Measurements from ENCODE around the gene HMCN2.

HMCN2 gene

DNA sequence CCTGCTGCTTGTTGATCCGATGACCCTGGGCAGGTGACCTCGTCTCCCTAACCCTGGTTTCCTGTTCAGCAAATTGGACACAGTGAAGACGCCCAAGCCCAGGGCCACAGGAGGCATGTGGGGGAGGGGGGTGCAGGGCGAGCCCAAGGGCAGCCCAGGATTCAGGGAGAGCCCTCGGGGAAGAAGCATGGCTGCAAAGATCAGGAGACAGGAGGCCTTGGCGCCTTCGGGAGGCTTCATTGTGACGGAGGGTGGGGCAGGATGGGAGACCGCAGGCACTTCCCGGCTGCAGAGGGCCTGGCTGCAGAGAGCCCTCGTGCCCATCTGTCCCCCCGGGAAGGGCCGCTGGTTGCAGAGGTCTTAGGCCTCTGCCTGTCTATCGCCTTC lies 185.4 kb downstream of the HMCN2 start:
- no peak for DNase-seq (ENCODE audit: low read depth in 2 of 2)

DNA sequence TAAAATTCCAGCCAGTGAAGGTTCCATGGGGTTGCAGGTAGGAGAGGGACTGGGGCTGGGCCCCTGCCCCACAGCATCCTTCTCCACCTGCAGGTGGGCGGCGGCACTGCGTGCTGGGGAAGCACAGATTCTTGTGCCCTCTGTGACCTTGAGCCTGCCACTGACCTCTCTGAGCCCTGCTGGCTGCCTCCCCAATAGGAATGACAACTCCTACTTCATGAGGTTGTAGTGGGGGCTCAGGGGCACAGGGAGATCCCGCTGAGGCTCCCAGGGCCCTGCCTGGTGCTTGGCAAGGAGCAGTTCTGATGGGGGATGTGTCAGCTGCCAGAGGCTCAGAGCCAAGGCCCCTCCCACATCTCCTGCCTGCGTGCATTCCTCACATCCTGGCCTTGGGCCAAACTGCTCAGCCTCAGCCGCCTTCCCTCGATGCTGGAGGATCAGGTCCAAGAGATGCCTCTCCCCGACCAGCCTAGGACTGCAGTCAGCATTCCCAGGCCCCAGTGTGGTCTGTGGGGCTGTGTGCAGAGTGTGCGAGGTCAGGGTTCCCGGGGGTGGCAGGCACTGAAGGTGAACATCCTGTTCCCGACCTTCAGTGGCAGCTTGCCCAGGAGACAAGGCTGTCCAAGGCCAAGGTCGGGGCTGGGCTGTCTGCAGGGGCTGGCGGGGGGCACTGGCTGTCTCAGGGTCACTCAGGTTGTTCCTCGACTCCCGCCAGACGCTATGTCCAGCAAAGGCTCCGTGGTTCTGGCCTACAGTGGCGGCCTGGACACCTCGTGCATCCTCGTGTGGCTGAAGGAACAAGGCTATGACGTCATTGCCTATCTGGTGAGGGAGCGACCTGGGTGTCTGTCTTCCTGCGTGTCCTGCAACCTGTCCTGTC lies 186.2 kb downstream of the HMCN2 start:
- DNase-seq (ENCODE audit: low read depth in 2 of 2) = no peak

DNA sequence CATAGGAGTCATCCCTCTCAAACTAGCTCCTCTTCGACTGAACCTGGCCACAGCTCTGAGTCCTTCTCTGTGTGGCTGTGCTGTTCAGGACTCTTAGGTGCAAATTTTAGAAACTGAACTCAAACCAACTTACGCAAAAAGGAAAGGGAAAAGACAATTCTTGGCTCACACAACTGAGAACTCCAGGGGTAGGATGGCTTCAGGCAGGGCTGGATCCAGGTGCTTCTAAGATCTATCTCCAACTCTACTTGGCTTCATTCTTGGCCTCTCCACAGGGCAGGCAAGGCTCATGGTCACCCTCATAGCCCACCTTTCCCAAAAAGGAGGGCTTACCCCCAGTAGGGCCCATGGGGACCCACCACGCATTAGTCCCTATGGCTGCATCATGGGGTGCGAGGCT lies 187.3 kb downstream of the HMCN2 start:
- DNase-seq (ENCODE audit: low read depth in 2 of 2) = no peak

DNA sequence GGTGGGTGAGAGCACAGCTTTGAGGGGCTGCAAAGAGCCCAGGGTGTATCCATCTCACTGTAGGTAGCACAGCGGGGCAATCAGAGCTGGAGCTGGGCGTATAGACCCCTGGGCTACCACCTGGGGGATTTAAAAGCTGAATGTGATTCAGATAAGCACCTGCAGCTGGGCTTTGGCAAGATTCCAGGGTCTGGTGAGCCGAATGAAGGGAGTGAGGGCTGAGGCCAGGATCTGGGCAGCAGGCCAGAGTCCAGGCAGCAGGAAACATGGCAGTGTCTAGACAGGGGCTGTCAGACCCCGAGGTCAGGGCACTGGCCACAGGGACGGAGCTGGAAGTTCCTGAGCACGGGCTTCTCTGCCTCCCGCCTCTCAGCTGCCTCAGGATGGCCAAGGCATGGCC lies 187.9 kb downstream of the HMCN2 start:
- no peak for DNase-seq (ENCODE audit: low read depth in 2 of 2)

DNA sequence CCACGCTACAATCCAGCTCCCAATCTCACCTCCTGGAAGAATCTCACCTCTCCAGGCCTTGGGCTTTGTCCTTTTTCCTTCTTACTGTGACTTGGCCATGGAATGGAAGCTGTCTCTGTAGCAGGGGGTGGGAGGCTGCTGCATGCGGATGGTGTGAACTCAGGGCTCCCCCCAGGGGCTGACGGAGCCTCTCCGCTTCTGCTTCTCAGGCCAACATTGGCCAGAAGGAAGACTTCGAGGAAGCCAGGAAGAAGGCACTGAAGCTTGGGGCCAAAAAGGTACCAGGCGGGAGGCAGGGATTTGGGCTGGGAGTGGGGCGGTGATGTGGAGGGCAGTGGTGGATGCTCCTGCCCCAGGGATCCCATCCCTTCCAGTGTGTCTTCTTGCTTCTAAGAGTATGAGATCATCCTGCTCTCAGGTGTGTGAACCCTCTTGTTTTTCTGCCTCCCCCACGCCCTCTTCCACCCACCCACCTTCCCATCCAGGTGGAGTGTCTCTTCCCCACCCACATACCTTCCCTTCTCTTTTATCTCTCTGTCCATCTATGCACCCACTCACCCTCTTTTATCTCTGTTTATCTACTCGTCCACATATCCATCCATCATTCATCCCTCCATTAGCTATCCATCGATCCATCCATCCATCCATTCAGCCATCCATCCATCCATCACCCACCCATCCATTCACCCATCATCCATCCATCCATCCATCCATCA lies 188.7 kb downstream of the HMCN2 start:
- no peak for DNase-seq (ENCODE audit: low read depth in 2 of 2)

DNA sequence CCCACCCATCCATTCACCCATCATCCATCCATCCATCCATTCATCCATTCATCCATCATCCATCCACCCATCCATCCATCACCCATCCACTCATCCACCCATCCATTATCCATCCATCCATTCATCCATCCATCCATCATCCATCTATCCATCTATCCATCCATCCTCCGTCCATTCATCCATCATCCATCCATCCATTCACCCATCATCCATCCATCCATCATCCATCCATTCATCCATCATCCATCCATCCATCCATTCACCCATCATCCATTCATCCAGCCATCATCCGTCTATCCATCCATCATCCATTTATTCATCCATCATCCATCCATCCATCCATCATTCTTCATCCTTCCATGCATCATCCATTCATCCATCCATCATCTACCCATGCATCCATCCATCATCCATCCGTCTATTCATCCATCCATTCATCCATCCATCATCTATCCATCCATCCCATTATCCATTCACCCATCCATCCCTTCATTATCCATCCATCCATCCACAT lies 189.3 kb downstream of the HMCN2 start:
- no peak for DNase-seq (ENCODE audit: low read depth in 2 of 2)

DNA sequence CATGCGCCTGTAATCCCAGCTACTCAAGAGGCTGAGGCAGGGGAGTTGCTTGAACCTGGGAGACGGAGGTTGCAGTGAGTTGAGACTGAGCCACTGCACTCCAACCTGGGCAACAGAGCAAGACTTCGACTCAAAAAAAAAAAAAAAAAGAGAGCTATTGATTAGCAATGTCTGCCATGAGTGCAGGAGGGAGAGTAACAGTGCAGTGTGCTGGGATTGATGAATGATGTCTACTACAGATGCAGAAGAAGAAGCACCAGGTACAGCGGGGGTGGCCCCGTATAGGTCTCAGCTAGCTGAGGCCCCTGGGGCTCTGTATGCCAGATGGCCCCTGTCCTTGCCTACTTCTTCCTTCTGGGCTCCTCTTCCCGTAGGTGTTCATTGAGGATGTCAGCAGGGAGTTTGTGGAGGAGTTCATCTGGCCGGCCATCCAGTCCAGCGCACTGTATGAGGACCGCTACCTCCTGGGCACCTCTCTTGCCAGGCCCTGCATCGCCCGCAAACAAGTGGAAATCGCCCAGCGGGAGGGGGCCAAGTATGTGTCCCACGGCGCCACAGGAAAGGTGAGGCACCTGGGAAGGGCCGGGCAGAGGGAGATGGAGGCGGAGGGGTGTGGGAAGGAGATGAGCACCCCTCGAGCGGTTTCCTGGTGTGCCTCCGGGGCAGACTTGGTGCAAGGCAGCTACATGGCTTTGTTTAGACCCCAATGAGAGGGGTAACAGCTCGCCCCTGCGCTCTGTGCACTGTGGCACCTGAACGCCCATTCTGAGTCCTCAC lies 192.7 kb downstream of the HMCN2 start:
- no peak for DNase-seq (ENCODE audit: low read depth in 2 of 2)

DNA sequence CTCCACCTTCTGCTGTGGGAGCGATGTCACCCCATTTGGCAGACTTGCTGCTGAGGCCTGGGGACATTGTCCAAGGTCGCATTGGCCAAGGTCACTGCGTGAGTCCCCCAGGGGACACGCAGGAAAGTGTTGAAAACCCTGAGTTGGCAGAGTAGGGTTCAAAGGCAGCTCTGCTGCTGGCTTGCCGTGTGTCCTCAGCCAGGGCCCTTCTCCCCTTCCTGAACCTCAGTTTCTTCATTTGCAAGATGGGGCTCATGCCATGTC lies 193.2 kb downstream of the HMCN2 start:
- DNase-seq (ENCODE audit: low read depth in 2 of 2) = no peak

DNA sequence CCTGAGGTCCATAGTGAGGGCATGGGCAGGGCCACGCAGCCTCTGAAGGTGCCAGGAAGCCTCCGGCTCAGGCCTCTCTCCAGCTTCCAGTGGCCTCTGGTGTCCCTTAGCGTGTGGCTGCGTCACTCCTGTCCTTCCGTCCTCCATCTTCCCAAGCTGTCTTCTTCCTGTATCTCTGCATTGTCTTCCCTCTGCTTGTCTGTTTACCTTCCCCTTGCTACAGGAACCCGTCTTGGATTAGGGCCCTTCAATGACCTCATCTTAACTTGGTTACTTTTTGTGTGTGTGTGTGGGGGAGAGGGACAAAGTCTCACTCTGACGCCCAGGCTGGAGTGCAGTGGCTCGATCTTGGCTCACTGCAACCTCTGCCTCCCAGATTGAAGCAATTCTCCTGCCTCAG lies 193.6 kb downstream of the HMCN2 start:
- DNase-seq (ENCODE audit: low read depth in 2 of 2) = no peak

DNA sequence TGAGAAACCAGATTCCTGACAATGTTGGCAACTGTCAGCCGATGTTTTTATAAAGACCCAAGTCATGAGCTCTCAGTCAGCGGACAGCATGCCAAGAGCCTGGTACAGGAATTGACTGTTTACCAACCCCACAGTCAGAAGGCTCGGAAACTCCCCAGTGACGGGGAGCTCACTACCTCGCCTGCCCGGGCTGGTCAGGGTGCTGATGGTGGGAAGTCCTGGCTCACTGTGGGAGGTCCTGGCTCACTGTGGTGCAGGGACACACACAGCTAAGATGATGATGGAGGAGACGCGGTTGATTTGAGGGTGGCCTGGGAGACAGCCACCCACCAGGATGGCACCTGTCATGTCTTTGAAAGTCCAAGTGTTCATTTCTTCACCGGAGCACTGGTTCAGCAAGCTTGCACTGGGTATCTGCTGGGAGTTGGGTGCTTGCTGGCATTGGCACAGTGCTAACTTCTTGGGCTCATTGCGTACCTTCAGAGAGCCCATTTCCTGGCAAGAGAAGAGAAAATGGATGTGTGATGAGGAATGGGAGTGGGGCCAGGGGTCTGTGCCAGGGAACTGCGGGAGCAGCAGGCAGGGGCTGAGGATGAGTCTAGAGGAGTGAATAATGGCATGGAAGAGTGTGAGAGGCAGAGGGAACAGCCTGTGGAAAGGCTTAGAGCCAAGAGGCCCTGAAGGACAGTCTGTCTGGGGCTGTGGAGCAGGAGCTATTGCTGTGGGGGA lies 194.5 kb downstream of the HMCN2 start:
- no peak for DNase-seq (ENCODE audit: low read depth in 2 of 2)

DNA sequence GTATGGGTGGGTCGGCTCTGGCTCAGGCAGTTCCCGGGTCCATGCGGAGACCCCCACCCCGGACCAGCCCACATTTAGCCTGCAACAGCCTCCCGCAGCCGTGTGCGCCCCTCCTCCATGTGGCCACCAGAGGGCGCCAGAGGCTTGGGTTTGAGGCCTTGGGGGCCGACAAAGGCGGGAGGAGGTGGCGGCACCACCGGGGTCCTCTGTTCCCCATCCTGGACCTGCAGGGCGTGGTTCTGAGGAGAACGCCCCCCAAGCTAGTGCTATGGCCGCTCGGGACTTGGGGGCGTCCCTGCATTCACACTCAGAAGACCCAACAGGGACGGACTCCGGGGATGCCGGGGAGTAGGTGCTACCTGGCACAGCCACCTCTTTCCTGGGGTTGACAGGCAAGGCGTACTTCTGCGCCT lies 195.7 kb downstream of the HMCN2 start:
- peak; percentile 33 to 66 for DNase-seq (ENCODE audit: low read depth in 2 of 2)

DNA sequence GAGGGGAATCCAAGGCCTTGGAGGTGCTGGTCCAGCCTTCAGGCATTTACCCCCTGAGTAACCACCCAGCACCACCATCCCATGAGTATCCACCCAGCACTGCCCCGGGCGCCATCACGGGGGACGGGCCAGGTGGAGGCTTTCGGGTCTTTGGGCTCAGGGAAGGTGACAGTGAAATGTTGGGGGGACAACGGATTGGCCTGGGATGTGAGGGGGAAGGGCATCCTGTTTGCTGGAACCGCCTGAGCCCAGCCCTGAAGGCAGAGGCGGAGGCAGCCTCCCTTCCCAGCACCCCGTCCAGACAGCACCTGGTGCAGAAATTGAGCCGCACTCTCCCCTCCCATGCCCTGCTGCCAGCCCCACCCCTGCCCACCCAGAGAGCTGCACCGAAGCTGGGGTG lies 196.2 kb downstream of the HMCN2 start:
- DNase-seq (ENCODE audit: low read depth in 2 of 2) = no peak

DNA sequence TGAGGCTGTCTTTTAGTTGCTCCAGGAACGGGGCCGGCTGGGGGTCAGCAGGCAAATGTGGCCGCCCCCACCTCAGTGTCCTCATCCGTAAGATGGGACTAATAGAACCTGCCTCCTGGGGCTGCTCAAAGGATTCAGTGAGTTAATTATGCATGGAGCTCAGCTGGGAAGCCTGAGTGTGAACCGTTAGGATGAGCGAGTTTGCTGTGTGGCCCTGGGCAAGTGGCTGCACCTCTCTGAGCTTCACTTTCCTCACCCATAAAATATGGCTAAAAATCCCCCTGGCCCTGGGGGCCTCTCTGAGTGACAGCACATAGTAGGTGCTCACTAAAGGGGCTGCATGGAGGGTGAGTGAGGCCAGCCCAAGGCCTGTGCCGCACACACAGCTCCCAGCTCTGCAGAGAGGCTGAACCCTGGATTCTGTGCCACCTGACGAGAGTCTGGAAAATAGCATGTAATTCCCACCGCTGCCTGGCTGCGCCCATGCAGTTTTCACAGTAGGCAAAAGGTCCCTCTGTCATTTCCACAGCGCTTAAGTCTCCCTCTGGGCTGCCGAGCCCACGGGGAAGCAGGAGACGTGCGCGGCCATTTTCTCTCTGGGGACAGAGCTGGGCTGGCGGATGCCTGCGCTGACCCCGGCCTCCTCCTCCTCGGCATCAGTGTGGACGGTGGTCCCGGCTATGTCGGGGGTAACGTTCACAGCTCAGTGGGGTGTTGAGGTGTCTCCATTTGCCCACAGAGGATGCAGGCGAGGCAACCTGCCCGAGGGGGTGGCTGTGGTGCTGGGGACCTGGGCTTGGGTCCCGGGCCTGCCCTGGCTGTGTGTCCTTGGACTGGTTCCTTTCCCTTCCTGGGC lies 197.4 kb downstream of the HMCN2 start:
- no peak for DNase-seq (ENCODE audit: low read depth in 2 of 2)

DNA sequence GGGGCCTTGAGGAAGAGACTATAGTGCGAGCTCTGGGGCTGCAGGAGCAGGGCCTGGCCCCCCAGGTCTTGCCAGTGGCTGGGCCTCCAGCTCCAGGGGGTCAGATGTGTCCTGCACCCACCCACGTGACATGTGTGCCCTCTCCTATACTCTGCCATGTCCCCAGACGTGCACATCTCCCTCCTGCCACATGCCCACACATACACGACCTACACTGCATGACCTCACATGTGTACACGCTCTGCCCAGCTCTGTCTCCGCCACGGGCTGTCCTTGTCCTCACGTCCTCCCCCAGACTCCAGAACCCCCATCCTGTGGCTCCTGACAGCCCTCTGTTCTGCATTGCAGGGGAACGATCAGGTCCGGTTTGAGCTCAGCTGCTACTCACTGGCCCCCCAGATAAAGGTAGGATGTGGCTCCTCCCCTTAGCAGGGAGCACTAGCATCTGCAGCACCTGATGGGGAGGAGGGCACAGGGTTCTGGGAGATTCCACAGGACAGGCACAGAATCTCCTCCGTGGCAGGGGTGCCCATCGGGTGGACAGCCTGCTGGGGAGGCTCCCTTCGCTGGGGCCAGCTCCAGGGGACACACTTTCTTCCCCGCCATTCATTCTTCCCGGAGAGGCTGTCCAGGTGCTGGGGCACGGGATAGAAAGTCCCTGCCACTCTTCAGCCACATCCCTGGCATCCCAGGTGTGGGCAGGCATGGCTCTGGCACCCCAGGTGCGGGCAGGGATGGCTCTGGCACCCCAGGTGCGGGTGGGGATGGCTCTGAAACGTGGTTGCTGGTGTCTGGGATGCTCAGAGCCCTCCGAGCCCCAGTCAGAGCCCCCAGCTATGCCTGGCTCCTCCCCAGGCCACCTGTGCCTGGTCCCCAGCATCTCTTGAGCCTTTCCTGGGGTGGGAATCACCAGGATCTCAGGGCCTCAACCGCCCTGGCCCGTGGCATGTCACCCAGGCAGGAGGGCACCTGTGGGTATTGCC lies 198.5 kb downstream of the HMCN2 start:
- no peak for DNase-seq (ENCODE audit: low read depth in 2 of 2)

DNA sequence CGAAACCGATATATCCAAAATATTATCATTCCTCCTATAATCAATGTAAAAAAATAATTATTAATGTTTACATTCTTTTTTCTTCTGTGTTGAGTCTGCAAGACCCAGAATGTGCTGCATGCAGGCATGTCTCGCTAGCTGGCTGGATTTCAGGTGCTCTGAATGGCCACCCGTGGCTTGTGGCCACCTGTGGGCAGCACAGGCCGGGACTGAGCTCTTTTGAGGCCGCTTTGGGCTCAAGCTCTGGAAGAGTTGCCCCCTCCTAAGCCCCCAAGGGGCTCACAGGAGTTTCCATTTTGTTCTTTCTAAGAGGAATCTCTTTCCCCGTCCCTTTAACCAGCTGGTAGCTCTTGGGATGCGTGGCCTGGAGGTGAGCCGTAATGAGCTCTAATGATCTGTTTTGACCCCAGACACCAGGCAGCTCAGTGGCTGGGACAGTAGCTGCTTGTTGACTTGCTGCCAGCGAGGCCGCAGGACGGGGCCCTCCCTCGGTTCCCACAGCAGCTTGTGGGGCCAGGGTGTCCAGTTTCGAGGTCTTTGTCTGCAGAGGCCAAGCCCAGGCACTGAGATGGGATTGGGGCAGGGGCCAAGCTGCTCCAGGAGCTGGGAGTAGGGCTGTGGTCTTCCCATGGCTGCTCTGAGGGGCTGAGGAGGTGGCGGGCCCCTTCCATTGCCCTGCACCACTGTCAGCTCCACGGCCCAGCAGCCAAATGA lies 200.0 kb downstream of the HMCN2 start:
- DNase-seq (ENCODE audit: low read depth in 2 of 2) = no peak

DNA sequence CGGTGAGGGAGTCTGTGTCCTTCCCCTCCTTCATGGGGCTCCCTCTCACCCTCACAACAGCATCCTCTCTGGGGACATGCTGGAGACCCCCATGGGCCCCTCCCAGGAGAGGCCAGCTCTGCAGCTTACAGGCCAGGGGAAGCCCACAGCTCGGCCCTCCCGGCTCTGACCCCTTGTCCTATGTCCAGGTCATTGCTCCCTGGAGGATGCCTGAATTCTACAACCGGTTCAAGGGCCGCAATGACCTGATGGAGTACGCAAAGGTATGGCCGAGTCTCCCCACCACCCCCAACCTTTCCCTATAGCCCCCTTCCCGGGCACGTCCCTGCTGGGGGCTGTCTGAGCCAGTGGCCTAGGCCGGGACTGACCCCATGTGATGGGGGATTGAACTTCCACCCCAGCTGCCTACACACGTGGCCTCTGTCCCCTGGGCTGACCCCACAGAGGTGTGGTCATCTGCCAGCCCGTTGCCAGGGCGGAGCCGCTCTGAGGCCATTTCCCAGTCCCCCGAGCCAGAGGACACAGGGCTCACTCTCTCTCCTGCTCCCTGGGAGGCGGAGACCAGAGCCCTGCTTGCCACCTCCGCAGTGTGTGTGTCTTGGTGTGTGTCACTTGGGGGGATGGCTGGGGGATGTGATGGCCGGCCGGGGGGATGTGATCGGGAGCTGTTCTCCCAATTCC lies 201.1 kb downstream of the HMCN2 start:
- no peak for DNase-seq (ENCODE audit: low read depth in 2 of 2)

DNA sequence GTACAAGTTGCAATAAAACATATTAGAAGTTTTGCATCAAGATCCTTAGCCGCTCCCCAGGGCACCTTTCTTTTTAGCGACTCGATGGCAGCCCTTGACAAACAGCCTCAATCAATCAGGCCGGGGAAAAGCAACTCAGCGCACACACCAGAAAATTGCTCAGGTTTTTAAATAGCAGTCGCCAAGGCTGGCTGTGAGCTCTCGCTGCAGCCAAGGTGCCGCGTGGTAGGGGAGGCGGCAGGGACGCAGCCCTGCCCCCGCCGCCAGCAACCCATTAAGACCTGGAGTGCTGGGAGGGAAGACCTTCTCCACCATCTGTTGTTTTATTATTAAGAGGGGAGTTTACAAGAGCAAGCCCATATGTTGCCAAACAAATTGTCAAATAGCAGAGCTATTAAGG lies 201.8 kb downstream of the HMCN2 start:
- DNase-seq (ENCODE audit: low read depth in 2 of 2) = no peak

DNA sequence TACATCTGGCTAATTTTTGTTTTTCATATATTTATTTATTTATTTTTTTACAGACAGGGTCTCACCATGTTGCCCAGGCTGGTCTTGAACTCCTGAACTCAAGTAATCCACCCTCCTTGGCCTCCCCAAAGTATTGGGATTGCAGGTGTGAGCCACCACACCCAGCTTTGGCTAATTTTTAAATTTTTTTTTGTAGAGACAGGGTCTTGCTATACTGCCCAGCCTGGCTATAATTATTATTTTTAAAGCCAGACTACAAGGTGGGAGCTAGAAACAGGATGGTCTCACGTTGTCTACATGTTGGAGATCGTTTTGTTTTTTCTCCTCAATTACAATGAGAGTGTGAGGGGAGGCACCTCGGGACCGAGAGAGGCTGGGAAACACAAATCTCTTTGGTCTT lies 203.0 kb downstream of the HMCN2 start:
- DNase-seq (ENCODE audit: low read depth in 2 of 2) = no peak

DNA sequence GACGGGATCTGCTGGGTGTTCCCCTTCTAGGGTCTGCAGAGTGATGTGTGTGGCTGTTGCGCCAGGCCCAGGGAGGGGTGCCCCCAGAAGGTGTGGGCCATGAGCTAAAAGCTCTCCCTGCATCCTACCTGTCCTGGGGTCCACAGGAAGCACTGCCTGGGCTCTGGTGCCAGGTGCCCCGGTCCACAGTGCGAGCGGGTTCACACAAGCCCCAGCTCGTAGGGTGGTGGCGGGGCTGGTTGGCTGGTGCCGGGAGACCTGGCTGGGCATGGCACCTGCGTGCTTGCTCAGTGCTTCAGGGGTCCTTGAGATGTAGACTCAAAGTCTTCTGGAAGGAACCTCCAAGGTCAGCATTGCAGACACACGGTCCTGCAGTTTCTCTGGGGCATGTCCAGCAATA lies 204.7 kb downstream of the HMCN2 start:
- no peak for DNase-seq (ENCODE audit: low read depth in 2 of 2)

Data from stimulated activated CD4-positive, alpha-beta T cell treated with anti-CD3 and anti-CD28 coated beads, Interleukin-12 subunit alpha, Interleukin-12 subunit beta, amount 100 ng/mL, for 24 hours (primary cell).